ENCODE measurements around the gene ABLIM3.

ABLIM3 gene

DNA sequence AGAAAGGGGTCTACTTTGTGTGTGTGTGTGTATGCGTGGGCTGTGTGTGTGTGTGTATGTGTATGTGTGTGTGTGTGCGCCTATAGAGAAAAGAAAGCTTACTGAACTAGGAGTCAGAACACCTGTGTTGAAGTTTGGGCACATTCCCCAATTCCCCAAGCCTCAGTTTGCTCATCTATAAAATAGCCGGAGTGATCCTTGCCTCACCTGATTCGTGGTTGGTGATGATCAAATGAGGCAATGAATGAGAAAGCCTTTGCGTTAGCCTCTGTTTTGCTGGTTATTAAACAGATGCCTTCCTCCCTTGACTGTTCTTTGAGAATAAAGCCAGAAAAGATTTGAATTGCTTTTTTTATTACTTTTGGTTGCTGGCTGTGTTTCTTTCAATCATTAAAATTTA is 20.6 kb downstream of the ABLIM3 start:
- no peak overlapping the region for H3K4me3 ChIP-seq (ENCODE audit: low read depth, low read length)
- TF ChIP-seq CTCF (IDR thresholded peaks at IDR 0.05; ENCODE audit: control insufficient read depth, extremely low read depth, insufficient read depth), result no peak
- no peak for DNase-seq (ENCODE audit: low read depth)

GRCh38 chr5:149162401-149163084 is 21.2 kb downstream of the ABLIM3 start:
- H3K4me3 ChIP-seq (ENCODE audit: low read depth, low read length), result no peak overlapping the region
- TF ChIP-seq CTCF (IDR thresholded peaks at IDR 0.05; ENCODE audit: control insufficient read depth, extremely low read depth, insufficient read depth), result no peak
- DNase-seq (ENCODE audit: low read depth), result no peak

DNA sequence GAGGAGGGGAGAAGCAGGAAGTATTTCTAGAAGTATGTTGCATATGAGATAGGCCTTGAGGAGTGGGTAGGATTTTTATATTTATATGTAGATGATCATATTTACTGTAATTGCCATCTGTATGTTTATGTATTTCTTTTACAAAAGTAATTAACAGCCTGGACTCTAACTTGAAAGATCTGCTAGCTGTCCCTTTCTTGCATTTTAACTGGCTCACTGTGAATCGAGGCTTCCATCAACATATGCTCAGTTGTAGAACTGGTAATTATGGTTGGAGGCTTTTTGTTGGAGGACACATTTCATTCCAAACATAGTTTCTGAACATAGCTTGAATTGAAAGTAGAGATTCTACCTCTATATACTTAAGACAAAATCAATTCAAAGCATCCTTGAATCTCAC is 23.4 kb downstream of the ABLIM3 start:
- no peak overlapping the region for H3K4me3 ChIP-seq (ENCODE audit: low read depth, low read length)
- TF ChIP-seq CTCF (IDR thresholded peaks at IDR 0.05; ENCODE audit: control insufficient read depth, extremely low read depth, insufficient read depth), result no peak
- DNase-seq (ENCODE audit: low read depth), result no peak

- no peak for TF ChIP-seq CTCF (IDR thresholded peaks at IDR 0.05; ENCODE audit: control insufficient read depth, extremely low read depth, insufficient read depth)
- no peak for DNase-seq (ENCODE audit: low read depth)
- H3K4me3 ChIP-seq (ENCODE audit: low read depth, low read length), result no peak overlapping the region
Observed at GRCh38 chr5:149166128-149166527, 24.8 kb downstream of the ABLIM3 start.

DNA sequence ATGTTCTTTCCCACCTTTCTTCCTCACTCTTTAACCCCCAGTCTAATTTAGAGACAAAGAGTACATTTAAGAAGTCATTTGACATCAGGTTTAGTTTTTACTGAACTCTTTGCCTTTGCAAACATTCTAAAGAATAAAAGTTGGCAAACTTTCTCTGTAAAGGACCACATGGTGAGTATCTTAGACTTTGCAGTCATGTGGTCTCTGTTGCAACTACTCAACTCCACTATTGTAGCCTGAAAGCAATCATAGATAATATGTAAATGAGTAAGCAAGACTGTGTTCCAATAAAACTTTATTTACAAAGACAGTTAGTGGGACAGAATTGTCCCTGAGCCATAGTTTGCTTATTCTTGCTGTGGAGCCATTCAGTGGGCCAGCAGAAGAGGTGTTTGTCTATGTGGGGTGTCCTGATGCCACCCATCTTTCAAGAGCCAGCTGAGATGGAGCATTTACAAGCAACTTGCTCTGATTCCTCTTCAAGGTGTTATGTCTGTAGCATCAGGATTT is 25.4 kb downstream of the ABLIM3 start:
- no peak for TF ChIP-seq CTCF (IDR thresholded peaks at IDR 0.05; ENCODE audit: control insufficient read depth, extremely low read depth, insufficient read depth)
- H3K4me3 ChIP-seq (ENCODE audit: low read depth, low read length), result no peak overlapping the region

DNA sequence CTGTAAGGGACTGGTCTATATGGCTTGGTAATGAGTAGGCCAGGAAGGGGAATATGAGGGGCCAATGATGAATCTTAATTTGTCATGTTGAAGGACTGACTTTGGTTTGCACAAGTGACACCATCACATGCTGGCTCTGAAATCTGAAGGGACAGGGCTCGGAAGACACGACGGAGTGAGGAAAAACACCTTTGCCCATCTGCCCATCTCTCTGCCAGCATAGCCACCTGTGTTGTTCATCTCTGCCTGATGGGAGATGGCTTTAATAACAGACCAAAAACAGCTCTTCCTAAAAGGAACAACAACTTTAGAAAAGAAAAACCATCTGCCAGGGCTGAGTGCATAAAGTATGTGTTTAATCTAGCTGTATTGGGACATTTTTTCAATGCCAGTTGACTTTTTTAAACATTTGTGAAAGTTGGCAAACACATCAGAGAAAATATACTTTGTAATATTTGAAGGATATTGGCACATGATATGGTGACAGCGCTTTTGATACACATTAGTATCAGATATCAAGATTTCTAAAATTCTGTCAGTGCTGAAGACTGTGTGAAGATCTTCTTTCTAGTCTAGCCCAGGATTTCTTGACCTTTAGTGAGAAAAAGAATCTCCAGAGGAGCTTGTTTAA is 27.1 kb downstream of the ABLIM3 start:
- DNase-seq (ENCODE audit: low read depth), result no peak
- H3K4me3 ChIP-seq (ENCODE audit: low read depth, low read length), result no peak overlapping the region
- no peak for TF ChIP-seq CTCF (IDR thresholded peaks at IDR 0.05; ENCODE audit: control insufficient read depth, extremely low read depth, insufficient read depth)

More for the DNA sequence above, 25.4 kb downstream of the ABLIM3 start:
- no peak for DNase-seq (ENCODE audit: low read depth)
